HG02981 (cell line): ENCODE measurements around the gene CARNS1.

Experiments
- ATAC-seq: cut with Tn5 transposase; IDR thresholded peaks from one replicate; pipeline ENCODE4 v1.9.1; 2021; ENCODE audit warnings: mild to moderate bottlenecking, moderate library complexity; ENCODE audit not compliant: unreplicated experiment

Gene CARNS1

GRCh38 chr11:67409261-67409666, 6.2 kb upstream of the CARNS1 start:
- ATAC-seq = peak; percentile 46

DNA sequence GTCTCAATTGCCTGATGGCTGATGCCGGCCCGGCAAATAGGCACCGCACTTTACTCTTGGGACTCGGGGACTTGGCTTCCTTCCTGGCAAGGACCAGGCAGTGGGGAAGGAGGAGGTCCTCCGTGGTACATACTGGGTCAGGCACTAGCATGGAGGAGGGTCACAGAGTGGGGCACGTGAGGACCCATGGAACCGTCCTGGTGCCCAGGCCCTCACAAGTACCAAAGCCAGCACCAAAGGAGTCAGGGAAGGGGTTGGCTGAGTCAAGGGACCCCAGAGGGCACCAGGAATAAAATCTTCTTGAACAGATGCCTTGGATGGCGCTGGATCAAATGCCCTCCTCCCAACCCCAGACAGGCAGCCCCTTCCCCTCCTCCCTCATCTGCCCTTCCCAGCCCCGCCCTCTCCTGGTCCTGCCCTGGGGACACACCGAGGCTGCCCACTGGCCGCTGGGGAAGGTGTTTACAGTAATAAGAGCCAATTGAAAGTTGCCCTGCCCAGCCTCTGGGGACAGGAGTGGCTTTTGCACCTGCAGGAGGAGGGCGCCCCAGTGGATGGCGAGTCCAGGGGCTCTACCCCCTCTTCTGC, 5.6 kb upstream of the CARNS1 start:
- ATAC-seq = no peak

DNA sequence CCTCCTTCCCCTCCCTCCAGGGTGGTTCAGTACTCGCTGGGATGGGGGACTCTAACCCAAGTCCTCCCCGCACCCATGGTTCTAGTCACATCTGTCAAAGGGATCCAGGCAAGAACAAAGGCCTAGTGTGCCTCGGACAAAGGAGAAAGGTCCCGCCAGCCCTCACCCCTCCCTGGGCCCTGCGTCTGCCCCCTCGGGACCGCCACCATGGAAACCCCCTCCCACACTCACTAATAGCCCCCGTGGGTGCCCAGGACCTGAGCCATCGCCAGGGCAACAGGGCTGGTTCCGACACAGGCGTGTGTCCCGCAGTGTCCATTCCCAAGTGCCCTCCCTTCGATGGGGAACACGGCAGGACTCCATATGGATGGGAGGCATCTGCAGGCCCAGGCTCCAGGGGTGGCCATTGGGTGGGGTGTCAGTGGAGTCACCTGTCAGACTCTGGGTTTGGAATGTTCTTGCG, 5.1 kb upstream of the CARNS1 start:
- ATAC-seq = no peak

DNA sequence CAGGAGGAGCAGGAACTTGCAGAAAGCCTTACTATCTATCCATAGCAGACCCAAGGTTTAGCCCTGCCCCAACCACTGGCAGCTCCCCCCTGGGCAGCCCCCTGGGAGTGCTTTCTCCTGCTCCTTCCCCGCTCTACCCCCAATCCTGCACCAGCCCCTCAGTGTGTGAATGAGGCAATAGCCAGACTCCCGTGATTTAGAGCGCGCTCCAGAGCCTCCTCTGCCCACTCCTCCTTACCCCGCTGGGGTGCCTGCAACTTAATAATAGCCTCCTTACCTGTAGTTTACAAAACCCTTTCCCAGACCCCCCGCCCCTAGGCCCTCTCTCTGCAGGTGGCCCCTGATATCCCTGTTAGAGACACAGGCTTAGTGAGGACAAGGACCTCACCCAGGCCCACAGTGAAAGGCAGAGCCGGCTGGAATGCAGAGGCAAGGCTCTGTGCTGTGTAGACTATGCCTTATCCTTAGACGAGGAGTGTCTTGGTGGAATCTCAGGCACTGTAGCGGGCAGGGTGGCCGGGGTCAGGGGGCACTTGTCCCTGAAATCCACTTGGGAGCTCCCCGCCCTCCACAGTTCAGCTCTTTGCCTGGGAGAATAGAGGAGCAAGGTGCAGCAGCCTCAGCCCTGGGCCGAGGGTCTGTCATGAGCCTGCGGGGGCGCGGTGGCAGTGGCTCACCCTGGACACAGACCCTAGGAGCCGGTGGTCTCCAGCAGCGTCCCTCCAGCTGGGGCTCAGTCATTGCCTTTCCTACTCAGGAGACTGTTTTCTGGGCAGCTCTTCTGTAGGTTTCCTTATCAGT, 4.3 kb upstream of the CARNS1 start:
- no peak for ATAC-seq

GRCh38 chr11:67411785-67412152, 3.7 kb upstream of the CARNS1 start:
- no peak for ATAC-seq

- ATAC-seq = no peak
These were observed 2.8 kb upstream of the CARNS1 start for GRCh38 chr11:67412495-67413179.

GRCh38 chr11:67413266-67413849, 2.1 kb upstream of the CARNS1 start:
- no peak for ATAC-seq

DNA sequence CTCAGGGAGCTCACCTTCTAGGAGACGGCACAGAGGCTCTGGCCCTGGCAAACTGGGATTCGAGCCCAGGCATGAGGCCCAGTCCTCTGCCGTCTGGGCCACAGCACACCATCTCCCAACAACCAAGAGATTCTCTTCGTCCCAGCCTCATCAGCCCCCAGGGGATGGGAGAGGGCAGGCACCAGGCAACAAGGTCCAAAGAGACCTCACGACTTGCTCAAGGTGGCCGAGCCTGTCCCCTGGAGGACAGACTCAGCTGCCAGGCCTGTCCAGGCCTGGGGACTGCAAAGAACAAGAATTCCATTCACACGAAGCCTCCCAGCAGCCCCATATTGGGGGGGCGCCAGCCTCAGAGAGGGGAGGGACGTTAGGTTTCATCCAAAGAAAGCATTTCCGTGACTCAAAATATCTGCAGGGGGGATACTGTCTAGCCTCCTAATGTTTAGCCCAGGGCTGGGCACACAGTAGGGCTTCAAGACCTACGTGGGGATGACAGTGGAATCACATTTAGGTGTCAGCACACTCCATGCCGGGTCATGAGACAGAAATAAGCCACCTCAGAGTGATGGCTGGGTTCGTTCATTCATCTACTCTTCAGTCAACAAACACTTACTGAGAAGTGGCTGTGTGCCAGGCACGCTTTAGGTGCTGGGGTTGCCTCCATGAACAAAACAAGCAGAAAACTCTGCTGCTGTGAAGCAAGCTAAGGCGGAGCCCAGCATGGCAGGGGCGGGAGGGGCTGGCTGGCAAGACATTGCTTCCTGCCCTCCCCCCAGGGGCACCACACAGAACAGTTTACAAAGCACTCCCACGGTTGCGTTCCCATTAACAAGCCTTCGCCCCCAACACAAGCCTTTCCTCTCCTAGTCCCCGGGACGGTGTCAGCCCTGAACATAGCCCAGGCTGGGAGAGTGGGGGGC, 1.2 kb downstream of the CARNS1 start:
- ATAC-seq = no peak

GRCh38 chr11:67417425-67417824, 1.9 kb downstream of the CARNS1 start:
- no peak for ATAC-seq

DNA sequence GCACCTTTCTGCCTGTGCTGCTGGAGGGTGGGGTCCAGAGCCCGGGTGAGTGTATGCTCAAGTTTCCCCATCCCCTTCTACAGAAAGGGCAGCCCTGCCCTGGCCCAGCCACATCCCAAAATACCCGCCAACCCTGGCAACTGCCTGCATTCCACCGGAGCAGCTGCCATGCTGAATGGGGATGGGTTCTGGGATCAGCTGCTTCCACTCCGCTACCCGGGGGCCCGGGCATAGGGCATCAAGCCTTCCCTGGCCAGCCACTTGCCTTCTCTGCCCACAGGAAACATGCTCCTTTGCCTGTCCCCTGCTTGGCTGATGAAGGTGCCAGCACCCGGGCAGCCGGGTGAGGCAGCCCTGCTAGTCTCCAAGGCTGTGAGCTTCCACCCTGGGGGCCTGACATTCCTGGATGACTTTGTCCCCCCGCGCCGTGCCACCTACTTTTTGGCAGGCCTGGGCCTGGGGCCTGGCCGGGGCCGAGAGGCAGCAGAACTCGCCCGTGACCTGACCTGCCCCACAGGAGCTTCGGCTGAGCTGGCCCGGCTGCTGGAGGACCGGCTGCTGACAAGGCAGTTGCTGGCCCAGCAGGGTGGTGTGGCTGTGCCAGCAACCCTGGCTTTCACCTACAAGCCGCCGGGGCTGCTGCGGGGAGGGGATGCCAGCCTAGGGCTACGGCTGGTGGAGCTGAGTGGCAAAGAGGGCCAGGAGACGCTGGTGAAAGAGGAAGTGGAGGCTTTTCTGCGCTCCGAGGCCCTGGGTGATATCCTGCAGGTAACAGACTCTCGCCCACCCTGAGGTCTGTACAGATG, 3.2 kb downstream of the CARNS1 start:
- no peak for ATAC-seq

- ATAC-seq = no peak
These were observed 4.0 kb downstream of the CARNS1 start for GRCh38 chr11:67419325-67420049.

DNA sequence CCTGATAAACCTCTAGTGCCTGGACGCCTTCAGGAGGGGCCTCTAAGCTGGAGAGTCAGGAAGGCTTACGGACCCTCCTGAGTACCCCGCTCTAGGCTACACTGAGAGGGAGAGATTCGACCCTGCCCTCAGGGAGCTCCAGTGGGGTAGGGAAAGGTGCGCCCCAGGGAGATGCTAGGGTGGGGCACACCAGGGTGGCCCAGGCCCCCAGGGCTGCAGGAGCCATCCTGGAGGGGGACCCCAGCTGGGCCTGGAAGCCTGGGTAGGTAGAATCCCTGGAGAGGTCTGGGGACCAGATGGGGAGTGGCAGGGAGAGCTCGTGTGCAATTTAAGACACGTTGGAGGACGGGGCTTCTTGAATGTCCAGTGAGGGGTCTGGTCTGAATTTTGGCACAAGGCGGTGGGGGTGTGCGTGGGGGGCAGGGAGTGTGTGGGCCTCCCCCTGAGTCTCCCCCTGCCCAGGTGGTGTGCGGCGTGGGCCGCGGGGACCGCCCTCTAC, 4.7 kb downstream of the CARNS1 start:
- no peak for ATAC-seq

GRCh38 chr11:67420646-67421429, 5.4 kb downstream of the CARNS1 start:
- ATAC-seq = peak; percentile 76

DNA sequence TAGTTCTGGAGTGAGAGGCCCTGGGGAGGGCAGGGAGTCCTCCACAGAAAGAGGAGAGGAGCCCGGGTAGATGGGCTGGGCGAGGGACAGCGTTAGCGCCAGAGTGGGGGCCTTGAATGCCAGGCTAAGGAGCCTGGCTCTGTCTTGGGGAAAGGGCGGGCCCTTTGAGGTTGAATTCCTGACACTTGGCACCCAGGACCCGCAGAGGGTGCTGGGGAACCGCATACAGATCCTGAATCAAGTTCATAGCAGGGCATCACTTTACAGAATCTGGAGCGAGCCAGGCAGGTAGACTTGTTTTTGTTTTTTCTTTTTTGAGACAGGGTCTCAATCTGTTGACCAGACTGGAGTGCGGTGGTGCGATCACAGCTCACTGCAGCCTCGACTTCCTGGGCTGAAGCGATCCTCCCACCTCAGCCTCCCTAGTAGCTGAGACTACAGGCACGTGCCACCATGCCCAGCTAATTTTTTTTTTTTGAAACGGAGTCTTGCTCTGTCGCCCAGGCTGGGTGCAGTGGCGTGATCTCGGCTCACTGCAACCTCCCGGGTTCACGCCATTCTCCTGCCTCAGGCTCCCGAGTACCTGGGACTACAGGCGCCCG, 6.1 kb downstream of the CARNS1 start:
- no peak for ATAC-seq

- ATAC-seq = no peak
These were observed 7.4 kb downstream of the CARNS1 start for GRCh38 chr11:67422891-67423290.

GRCh38 chr11:67423466-67423865, 8.0 kb downstream of the CARNS1 start:
- no peak for ATAC-seq

GRCh38 chr11:67423891-67424613, 8.6 kb downstream of the CARNS1 start:
- no peak for ATAC-seq
